H9 (cell line): ENCODE measurements around the gene KRT84. TPM values are rescaled to one million over a fixed set of nuclear protein-coding genes. Genes with fewer than 3 reads are reported as not detected.

Experiments
- DNase-seq: peaks from one replicate; pipeline ENCODE4 v3.0.0-alpha.2; 2017
- H2AFZ ChIP-seq: one replicate; pipeline ENCODE4 v1.6.1; 2013; ENCODE audit warnings: mild to moderate bottlenecking, low read length, control low read depth, moderate library complexity
- H2AK5ac ChIP-seq: 2 replicates; pipeline ENCODE4 v1.6.1; 2013; ENCODE audit warnings: low read length, control low read depth, mixed read lengths; ENCODE audit not compliant: insufficient read length
- H2BK120ac ChIP-seq: one replicate; pipeline ENCODE4 v1.6.1; 2013; ENCODE audit warnings: low read depth, mild to moderate bottlenecking, low read length, control low read depth, inconsistent platforms; ENCODE audit not compliant: poor library complexity, severe bottlenecking
- H2BK12ac ChIP-seq: 2 replicates; pipeline ENCODE4 v1.6.1; 2013; ENCODE audit warnings: low read length, control low read depth, mixed read lengths, low read depth; ENCODE audit not compliant: insufficient read length
- H2BK15ac ChIP-seq: 2 replicates; pipeline ENCODE4 v1.6.1; 2013; ENCODE audit warnings: low read depth, low read length, control low read depth
- H2BK20ac ChIP-seq: one replicate; pipeline ENCODE4 v1.6.1; 2013; ENCODE audit warnings: low read depth, mild to moderate bottlenecking, low read length, control low read depth, inconsistent platforms; ENCODE audit not compliant: poor library complexity, severe bottlenecking
- H2BK5ac ChIP-seq: 2 replicates; pipeline ENCODE4 v1.6.1; 2013; ENCODE audit warnings: low read length, control low read depth, mixed read lengths; ENCODE audit not compliant: insufficient read length
- H3K14ac ChIP-seq: 2 replicates; pipeline ENCODE4 v1.6.1; 2013; ENCODE audit warnings: low read length, control low read depth; ENCODE audit not compliant: insufficient read depth
- H3K18ac ChIP-seq: 2 replicates; pipeline ENCODE4 v1.6.1; 2013; ENCODE audit warnings: low read depth, mild to moderate bottlenecking, mixed read lengths, low read length, control low read depth; ENCODE audit not compliant: insufficient read length
- H3K23ac ChIP-seq: 2 replicates; pipeline ENCODE4 v1.6.1; 2013; ENCODE audit warnings: low read length, control low read depth, mixed read lengths, low read depth; ENCODE audit not compliant: insufficient read length
- H3K23me2 ChIP-seq: 2 replicates; pipeline ENCODE4 v1.6.1; 2013; ENCODE audit warnings: low read depth, mild to moderate bottlenecking, mixed read lengths, low read length, control low read depth; ENCODE audit not compliant: insufficient read length, poor library complexity, severe bottlenecking
- H3K27ac ChIP-seq: 2 replicates; pipeline ENCODE4 v1.5.1; 2013; ENCODE audit warnings: low read length, control low read depth, mixed read lengths, low read depth; ENCODE audit not compliant: insufficient read length
- H3K27me3 ChIP-seq: 2 replicates; pipeline ENCODE4 v1.6.1; 2013; ENCODE audit warnings: low read length, control low read depth, inconsistent platforms; ENCODE audit not compliant: insufficient read depth
- H3K4ac ChIP-seq: 2 replicates; pipeline ENCODE4 v1.6.1; 2013; ENCODE audit warnings: low read depth, mild to moderate bottlenecking, control low read depth, inconsistent platforms, low read length, moderate library complexity
- H3K4me1 ChIP-seq: 2 replicates; pipeline ENCODE4 v1.6.1; 2013; ENCODE audit warnings: low read length, control low read depth, inconsistent platforms; ENCODE audit not compliant: insufficient read depth
- H3K4me2 ChIP-seq: 2 replicates; pipeline ENCODE4 v1.6.1; 2013; ENCODE audit warnings: low read length, control low read depth, mixed read lengths; ENCODE audit not compliant: insufficient read length, insufficient read depth
- H3K56ac ChIP-seq: 2 replicates; pipeline ENCODE4 v1.6.1; 2013; ENCODE audit warnings: low read depth, mild to moderate bottlenecking, mixed read lengths, low read length, control low read depth; ENCODE audit not compliant: insufficient read length
- H3K79me1 ChIP-seq: 2 replicates; pipeline ENCODE4 v1.6.1; 2013; ENCODE audit warnings: low read depth, mild to moderate bottlenecking, moderate library complexity, low read length, control low read depth, inconsistent platforms; ENCODE audit not compliant: insufficient read depth, poor library complexity, severe bottlenecking
- H3K79me2 ChIP-seq: 2 replicates; pipeline ENCODE4 v1.6.1; 2013; ENCODE audit warnings: low read length, control low read depth, inconsistent platforms; ENCODE audit not compliant: insufficient read depth
- H3K9ac ChIP-seq: 2 replicates; pipeline ENCODE4 v1.6.1; 2013; ENCODE audit warnings: low read length, control low read depth, mixed read lengths; ENCODE audit not compliant: insufficient read length; ENCODE audit errors: extremely low read depth
- H3K9me3 ChIP-seq: one replicate; pipeline ENCODE4 v1.6.1; 2013; ENCODE audit warnings: low read depth, low read length, inconsistent platforms; ENCODE audit not compliant: control insufficient read depth
- H3T11ph ChIP-seq: one replicate; pipeline ENCODE4 v1.6.1; 2013; ENCODE audit warnings: mild to moderate bottlenecking, low read length, control low read depth, inconsistent platforms
- H4K20me1 ChIP-seq: one replicate; pipeline ENCODE4 v1.6.1; 2013; ENCODE audit not compliant: control insufficient read depth, insufficient read length, insufficient read depth
- H4K5ac ChIP-seq: 2 replicates; pipeline ENCODE4 v1.6.1; 2013; ENCODE audit warnings: low read depth, mild to moderate bottlenecking, mixed read lengths, low read length, control low read depth; ENCODE audit not compliant: insufficient read length
- H4K8ac ChIP-seq: replicated peaks from 2 replicates; pipeline ENCODE4 v1.6.1; 2013; ENCODE audit warnings: low read length, control low read depth, mixed read lengths, low read depth; ENCODE audit not compliant: insufficient read length
- H4K91ac ChIP-seq: 2 replicates; pipeline ENCODE4 v1.6.1; 2013; ENCODE audit warnings: low read depth, mild to moderate bottlenecking, moderate library complexity, mixed read lengths, low read length, control low read depth; ENCODE audit not compliant: insufficient read length
- H3K27ac Mint-ChIP-seq, 3 experiments: 2 replicates in 2 of 3; 3 replicates in 1 of 3; pipeline ENCODE4 v1.8.0; 2020 to 2021; ENCODE audit warnings: mixed read lengths in 3 of 3, mild to moderate bottlenecking in 1 of 3, moderate library complexity in 1 of 3
- H3K27me3 Mint-ChIP-seq: 2 replicates; pipeline ENCODE4 v1.8.0; 2021; ENCODE audit warnings: low read depth, mild to moderate bottlenecking, moderate library complexity, mixed read lengths
- H3K36me3 Mint-ChIP-seq, 3 experiments: 2 replicates in 2 of 3; 3 replicates in 1 of 3; pipeline ENCODE4 v1.8.0; 2020 to 2021; ENCODE audit warnings: low read depth in 3 of 3, mixed read lengths in 3 of 3; ENCODE audit not compliant: insufficient read depth in 1 of 3
- H3K4me1 Mint-ChIP-seq, 2 experiments: 2 replicates each; pipeline ENCODE4 v1.8.0; 2020; ENCODE audit warnings: mixed read lengths in 2 of 2
- H3K4me3 Mint-ChIP-seq, 2 experiments: 2 replicates in 1 of 2; 3 replicates in 1 of 2; pipeline ENCODE4 v1.8.0; 2020 to 2021; ENCODE audit warnings: mild to moderate bottlenecking in 2 of 2, mixed read lengths in 2 of 2, moderate library complexity in 1 of 2
- H3K9me3 Mint-ChIP-seq, 2 experiments: 2 replicates in 1 of 2; 3 replicates in 1 of 2; pipeline ENCODE4 v1.8.0; 2020; ENCODE audit warnings: mild to moderate bottlenecking in 2 of 2, mixed read lengths in 2 of 2, moderate library complexity in 1 of 2
- CTCF ChIP-seq: fragments of 200-600 bp; sonication (generic); conservative IDR thresholded peaks from 3 replicates; pipeline ENCODE4 v1.8.0; 2021; ENCODE audit warnings: antibody characterized with exemption, mild to moderate bottlenecking
- WGBS: extraction: QIAGEN DNeasy Blood & Tissue Kit; methylation state at CpG from one replicate; pipeline ENCODE4 v1.1.7; 2013; ENCODE audit warnings: missing lambda C conversion rate, low lambda C conversion rate, mixed read lengths; ENCODE audit not compliant: insufficient read length; ENCODE audit errors: extremely low coverage; 5-methylcytosine and 5-hydroxymethylcytosine counted together
- total RNA-seq: library from RNA; stranded (reverse); gene quantifications from 2 replicates; pipeline ENCODE4 v1.2.1, GENCODE V29; 2021

The KRT84 gene
- total RNA-seq, 1 experiment from 2014 or later, result not detected

GRCh38 chr12:52401926-52402325 lies 16.5 kb upstream of the KRT84 start:
- Histone ChIP-seq H3K23ac (no peak overlapping the region), H2AFZ (no peak overlapping the region), H3K9me3 (no peaks in the 10 kb centered on the region), H3K4me1 (peaks cover 1% of the 10 kb centered on the region; the same call in 1 of the 2 replicates), H3K27ac (no peak overlapping the region), H4K8ac (no peak overlapping the region), H3K14ac (no peak overlapping the region), H2BK5ac (no peak overlapping the region), H3K27me3 (no peaks in the 10 kb centered on the region; the same call in 1 of the 2 replicates), H3K9ac (no peak overlapping the region), H3K4me2 (no peak overlapping the region), H4K5ac (no peak overlapping the region), H4K91ac (no peak overlapping the region), H3K79me1 (no peaks in the 10 kb centered on the region), H2AK5ac (no peak overlapping the region), H2BK120ac (no peak overlapping the region), H2BK20ac (no peak overlapping the region), H3K18ac (no peak overlapping the region), H3T11ph (no peak overlapping the region), H2BK15ac (no peak overlapping the region), H4K20me1 (no peaks in the 10 kb centered on the region), H3K56ac (no peak overlapping the region), H3K79me2 (no peaks in the 10 kb centered on the region), H2BK12ac (no peak overlapping the region), H3K23me2 (no peaks in the 10 kb centered on the region), H3K4ac (no peak overlapping the region)
- DNase-seq, result no peak
- no peak for TF ChIP-seq CTCF
- Mint-ChIP-seq H3K27ac (no peak overlapping the region), H3K4me1 (peaks cover 10 to 13% of the 10 kb centered on the region in 2 experiments), H3K4me3 (no peak overlapping the region), H3K36me3 (no peaks in the 10 kb centered on the region; a peak in 1 of 7 replicates), H3K27me3 (no peaks in the 10 kb centered on the region; the same call in 1 of the 2 replicates), H3K9me3 (no peaks in the 10 kb centered on the region)
- no CpG with 5 or more reads among the region's 4 CpGs for WGBS
